K562 (cell line): Measurements from ENCODE around the gene ITGB6. TPM values are rescaled to one million over a fixed set of nuclear protein-coding genes. Genes with fewer than 3 reads are reported as not detected.

ENCODE experiments used
- NCOR1 ChIP-seq: fragments of 450-650 bp; IDR thresholded peaks from 2 replicates; pipeline ENCODE4 v1.6.1; 2016; ENCODE audit warnings: mild to moderate bottlenecking, moderate library complexity
- polyA plus RNA-seq, 8 experiments: library from polyadenylated mRNA; depleted of rRNA in 4 of 8; stranded (reverse) in 5 of 8; unstranded in 3 of 8; fragments of >200 nt; fragmentation: Nextera tagmentation in 2 of 8; fragmentation: Illumina TruSeq in 1 of 8; extraction: Ambion mirVana in 2 of 8; extraction: Trizol in 1 of 8; gene quantifications; 2 replicates each; pipeline versions ENCODE4 v1.2.1 to v1.2.3, GENCODE V29; 2011 to 2014; ENCODE audit warnings: inconsistent platforms in 1 of 8, missing spikeins in 1 of 8
- total RNA-seq, 7 experiments: library from RNA; depleted of rRNA in 6 of 7; stranded (reverse); fragments of >200 nt in 6 of 7; fragmentation: Illumina TruSeq in 2 of 7; extraction: Trizol in 2 of 7; gene quantifications; 2 replicates each; pipeline versions ENCODE4 v1.2.1 to v1.2.3, GENCODE V29; 2011 to 2021; ENCODE audit warnings: low replicate concordance in 1 of 7
- TF ChIP-seq, protein P1 (sequence below), 2 experiments: fragments of 450-650 bp; IDR thresholded peaks; 2 replicates each; pipeline ENCODE4 v1.6.1; 2016; ENCODE audit warnings: mild to moderate bottlenecking in 2 of 2, borderline replicate concordance in 1 of 2, low read depth in 1 of 2, moderate library complexity in 1 of 2
- TF ChIP-seq, protein P2 (sequence below): fragments of 250-450 bp; sonication (Bioruptor Pico); IDR thresholded peaks from 2 replicates; pipeline ENCODE4 v1.5.0; 2021
- TF ChIP-seq, protein P3 (sequence below): fragments of 450-650 bp; IDR thresholded peaks from 2 replicates; pipeline ENCODE4 v1.6.1; 2016; ENCODE audit warnings: missing biosample characterization, missing genetic modification characterization
- TF ChIP-seq, protein P4 (sequence below), 3 experiments: fragments of 200-800 bp in 1 of 3; fragments of 250-450 bp in 1 of 3; fragments of 450-650 bp in 1 of 3; sonication (Bioruptor Pico) in 1 of 3; sonication (Bioruptor generic) in 1 of 3; formaldehyde crosslinking in 1 of 3; IDR thresholded peaks; 2 replicates each; pipeline versions ENCODE4 v1.6.1 to v1.8.0; 2016 to 2022; ENCODE audit warnings: mild to moderate bottlenecking in 2 of 3, missing genetic modification characterization in 2 of 3, missing compliant biosample characterization in 1 of 3, moderate library complexity in 1 of 3

The ITGB6 gene
- total and polyA plus RNA-seq, 9 of the 15 experiments (the other 6 are each of a cell fraction or from before 2014, with no cell fraction given) = 0.18 TPM; not detected in 8

DNA sequence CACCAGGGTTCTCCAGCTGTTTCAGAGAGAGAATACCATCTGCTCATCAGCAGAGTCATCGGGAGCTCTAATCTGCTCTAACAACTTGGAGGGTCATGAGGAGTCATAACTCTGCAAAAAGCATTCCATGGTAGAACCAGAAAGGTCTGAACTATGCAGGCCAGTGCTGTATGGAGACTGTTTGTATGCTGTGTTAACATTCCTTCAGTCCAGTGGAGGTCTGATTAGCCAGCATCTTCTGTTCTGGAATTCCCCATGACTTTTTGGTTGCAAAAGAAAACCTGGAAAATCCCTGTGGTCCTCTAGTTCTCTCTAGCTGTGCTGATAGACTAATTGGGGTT lies 9.4 kb upstream of the ITGB6 start (continued):
- TF ChIP-seq, protein P1, sequence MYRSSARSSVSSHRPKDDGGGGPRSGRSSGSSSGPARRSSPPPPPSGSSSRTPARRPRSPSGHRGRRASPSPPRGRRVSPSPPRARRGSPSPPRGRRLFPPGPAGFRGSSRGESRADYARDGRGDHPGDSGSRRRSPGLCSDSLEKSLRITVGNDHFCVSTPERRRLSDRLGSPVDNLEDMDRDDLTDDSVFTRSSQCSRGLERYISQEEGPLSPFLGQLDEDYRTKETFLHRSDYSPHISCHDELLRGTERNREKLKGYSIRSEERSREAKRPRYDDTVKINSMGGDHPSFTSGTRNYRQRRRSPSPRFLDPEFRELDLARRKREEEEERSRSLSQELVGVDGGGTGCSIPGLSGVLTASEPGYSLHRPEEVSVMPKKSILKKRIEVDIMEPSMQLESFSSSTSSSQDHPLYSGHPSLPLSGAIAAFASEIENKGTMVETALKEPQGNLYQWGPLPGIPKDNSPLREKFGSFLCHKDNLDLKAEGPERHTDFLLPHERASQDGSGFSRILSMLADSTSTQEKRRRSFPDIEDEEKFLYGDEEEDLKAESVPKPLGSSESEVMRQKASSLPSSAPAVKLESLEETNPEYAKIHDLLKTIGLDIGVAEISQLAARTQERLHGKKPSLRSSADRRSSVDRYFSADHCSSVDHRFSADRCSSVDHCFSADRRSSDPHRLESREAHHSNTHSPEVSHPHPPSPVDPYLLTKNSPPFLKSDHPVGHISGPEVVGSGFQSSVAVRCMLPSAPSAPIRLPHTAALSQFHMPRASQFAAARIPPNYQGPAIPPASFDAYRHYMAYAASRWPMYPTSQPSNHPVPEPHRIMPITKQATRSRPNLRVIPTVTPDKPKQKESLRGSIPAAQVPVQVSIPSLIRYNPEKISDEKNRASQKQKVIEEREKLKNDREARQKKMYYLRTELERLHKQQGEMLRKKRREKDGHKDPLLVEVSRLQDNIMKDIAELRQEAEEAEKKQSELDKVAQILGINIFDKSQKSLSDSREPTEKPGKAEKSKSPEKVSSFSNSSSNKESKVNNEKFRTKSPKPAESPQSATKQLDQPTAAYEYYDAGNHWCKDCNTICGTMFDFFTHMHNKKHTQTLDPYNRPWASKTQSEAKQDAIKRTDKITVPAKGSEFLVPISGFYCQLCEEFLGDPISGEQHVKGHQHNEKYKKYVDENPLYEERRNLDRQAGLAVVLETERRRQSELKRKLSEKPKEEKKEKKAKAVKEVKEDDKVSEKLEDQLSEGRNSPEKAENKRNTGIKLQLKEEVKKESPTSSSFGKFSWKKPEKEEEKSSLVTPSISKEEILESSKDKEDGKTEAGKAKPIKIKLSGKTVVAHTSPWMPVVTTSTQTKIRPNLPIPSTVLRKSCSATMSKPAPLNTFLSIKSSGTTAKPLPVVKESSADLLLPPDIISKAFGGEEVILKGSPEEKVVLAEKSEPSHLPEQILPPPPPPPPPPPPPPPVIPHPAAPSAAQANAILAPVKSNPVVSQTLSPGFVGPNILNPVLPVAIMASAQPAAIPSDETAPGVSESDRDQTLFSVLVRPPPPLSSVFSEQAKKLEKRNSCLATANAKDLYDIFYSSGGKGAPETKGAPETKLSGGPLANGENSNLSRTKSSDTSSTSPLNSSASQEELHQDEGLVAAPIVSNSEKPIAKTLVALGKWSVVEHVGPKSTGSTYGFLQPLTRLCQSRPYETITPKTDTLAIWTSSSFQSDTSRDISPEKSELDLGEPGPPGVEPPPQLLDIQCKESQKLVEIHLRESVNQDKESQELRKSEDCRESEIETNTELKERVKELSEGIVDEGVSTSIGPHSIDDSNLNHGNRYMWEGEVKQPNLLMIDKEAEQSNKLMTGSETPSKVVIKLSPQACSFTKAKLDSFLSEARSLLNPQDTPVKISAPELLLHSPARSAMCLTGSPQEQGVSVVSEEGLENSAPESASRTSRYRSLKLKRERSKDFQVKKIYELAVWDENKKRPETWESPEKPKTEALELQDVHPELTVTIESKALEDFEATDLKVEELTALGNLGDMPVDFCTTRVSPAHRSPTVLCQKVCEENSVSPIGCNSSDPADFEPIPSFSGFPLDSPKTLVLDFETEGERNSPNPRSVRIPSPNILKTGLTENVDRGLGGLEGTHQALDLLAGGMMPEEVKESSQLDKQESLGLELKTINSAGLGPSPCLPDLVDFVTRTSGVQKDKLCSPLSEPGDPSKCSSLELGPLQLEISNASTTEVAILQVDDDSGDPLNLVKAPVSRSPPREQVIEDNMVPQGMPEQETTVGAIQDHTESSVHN (IDR thresholded peaks at IDR 0.05; ENCODE audit: borderline replicate concordance in 1 of 2, low read depth in 1 of 2) = no peak
- no peak for TF ChIP-seq NCOR1
- TF ChIP-seq, protein P2, sequence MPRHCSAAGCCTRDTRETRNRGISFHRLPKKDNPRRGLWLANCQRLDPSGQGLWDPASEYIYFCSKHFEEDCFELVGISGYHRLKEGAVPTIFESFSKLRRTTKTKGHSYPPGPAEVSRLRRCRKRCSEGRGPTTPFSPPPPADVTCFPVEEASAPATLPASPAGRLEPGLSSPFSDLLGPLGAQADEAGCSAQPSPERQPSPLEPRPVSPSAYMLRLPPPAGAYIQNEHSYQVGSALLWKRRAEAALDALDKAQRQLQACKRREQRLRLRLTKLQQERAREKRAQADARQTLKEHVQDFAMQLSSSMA (CRISPR knock-in tag) = no peak
- TF ChIP-seq, protein P3, sequence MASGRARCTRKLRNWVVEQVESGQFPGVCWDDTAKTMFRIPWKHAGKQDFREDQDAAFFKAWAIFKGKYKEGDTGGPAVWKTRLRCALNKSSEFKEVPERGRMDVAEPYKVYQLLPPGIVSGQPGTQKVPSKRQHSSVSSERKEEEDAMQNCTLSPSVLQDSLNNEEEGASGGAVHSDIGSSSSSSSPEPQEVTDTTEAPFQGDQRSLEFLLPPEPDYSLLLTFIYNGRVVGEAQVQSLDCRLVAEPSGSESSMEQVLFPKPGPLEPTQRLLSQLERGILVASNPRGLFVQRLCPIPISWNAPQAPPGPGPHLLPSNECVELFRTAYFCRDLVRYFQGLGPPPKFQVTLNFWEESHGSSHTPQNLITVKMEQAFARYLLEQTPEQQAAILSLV (tag) = no peak
- TF ChIP-seq, protein P4, sequence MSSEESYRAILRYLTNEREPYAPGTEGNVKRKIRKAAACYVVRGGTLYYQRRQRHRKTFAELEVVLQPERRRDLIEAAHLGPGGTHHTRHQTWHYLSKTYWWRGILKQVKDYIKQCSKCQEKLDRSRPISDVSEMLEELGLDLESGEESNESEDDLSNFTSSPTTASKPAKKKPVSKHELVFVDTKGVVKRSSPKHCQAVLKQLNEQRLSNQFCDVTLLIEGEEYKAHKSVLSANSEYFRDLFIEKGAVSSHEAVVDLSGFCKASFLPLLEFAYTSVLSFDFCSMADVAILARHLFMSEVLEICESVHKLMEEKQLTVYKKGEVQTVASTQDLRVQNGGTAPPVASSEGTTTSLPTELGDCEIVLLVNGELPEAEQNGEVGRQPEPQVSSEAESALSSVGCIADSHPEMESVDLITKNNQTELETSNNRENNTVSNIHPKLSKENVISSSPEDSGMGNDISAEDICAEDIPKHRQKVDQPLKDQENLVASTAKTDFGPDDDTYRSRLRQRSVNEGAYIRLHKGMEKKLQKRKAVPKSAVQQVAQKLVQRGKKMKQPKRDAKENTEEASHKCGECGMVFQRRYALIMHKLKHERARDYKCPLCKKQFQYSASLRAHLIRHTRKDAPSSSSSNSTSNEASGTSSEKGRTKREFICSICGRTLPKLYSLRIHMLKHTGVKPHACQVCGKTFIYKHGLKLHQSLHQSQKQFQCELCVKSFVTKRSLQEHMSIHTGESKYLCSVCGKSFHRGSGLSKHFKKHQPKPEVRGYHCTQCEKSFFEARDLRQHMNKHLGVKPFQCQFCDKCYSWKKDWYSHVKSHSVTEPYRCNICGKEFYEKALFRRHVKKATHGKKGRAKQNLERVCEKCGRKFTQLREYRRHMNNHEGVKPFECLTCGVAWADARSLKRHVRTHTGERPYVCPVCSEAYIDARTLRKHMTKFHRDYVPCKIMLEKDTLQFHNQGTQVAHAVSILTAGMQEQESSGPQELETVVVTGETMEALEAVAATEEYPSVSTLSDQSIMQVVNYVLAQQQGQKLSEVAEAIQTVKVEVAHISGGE (CRISPR knock-in tag; IDR thresholded peaks at IDR 0.05) = no peak
